Measurements from ENCODE around the gene PECR.
A peak's percentile ranks its signal among the peaks of the same experiment; 100 is the strongest.
"Not testable (repeated sequence)": the region's sequence is repeated elsewhere in the genome, so short reads cannot be mapped to it uniquely, and the experiment has no call there.

The PECR gene

DNA sequence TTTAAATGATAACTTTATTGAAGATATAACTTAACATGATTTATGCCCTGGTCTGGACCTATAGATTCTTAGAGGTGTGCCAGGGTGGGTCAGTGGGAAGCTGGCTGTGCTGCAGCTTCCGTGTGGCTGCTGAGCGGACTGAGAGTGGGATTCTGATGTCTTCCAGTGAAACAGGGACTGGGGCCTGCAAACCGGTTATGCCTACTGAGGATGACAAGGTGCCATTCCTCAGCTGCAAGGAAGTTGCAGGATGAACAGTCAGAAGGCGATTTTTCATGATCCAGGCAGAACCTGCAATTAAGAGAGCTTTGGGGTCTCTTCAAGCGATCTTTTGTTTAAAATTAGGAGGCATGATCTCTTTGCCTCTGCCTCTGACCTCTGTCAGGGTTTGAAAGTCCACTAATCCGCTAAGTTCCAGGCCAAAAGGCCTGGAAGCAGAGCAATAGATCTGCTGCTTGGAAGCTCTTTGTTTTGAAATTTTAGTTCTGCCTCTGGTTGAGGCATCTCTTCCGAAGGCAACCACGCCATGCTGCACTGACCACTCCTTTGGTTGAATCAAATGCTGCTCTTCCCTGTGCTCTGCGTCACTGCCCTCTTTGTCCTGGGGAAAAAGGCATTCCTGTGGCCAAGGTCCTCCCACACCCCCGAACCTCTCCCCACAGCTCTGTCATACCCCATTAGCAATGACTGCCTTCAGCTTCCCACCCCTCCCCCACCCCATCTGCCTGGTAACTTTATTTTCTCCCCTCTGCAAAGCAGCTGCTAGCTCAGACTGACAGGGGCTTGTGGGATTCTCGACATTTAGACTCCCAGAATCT, 2.1 kb upstream of the PECR start:
- peak overlapping the region; percentile 85 for H3K27ac Mint-ChIP-seq

DNA sequence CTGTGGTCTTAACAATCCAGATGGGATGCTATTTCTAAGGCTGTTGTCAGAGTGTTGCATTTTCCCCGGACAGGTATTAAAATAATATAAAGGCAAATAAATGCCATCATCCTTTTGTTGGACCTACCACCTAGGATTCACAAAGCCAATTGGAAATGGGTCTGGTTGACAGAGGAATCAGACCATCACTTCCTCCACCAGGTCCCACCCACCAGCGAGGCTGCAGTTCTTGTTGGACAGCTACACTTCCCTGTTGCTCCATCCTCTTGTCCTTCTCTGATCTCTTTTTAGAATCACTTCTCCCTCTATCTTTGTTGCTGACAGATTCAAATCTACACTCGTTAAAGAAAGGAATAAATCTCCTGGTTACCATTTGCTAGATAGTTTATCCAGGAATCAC, 1.2 kb upstream of the PECR start:
- H3K36me3 Mint-ChIP-seq, result no peaks in the 10 kb centered on the region
- no peaks in the 10 kb centered on the region for H3K27me3 Mint-ChIP-seq
- H3K9me3 Mint-ChIP-seq, result no peaks in the 10 kb centered on the region
- H3K4me3 Mint-ChIP-seq, result peak overlapping the region; percentile 93
- H3K27ac Mint-ChIP-seq, result peak overlapping the region; percentile 85
- H3K4me1 Mint-ChIP-seq, result peaks cover 40% of the 10 kb centered on the region
- no peak for ATAC-seq

More for the DNA sequence above, 2.1 kb upstream of the PECR start:
- Mint-ChIP-seq H3K4me3 (no peak overlapping the region), H3K36me3 (no peaks in the 10 kb centered on the region), H3K27me3 (no peaks in the 10 kb centered on the region), H3K4me1 (peaks cover 40% of the 10 kb centered on the region), H3K9me3 (no peaks in the 10 kb centered on the region)
- no peak for ATAC-seq

DNA sequence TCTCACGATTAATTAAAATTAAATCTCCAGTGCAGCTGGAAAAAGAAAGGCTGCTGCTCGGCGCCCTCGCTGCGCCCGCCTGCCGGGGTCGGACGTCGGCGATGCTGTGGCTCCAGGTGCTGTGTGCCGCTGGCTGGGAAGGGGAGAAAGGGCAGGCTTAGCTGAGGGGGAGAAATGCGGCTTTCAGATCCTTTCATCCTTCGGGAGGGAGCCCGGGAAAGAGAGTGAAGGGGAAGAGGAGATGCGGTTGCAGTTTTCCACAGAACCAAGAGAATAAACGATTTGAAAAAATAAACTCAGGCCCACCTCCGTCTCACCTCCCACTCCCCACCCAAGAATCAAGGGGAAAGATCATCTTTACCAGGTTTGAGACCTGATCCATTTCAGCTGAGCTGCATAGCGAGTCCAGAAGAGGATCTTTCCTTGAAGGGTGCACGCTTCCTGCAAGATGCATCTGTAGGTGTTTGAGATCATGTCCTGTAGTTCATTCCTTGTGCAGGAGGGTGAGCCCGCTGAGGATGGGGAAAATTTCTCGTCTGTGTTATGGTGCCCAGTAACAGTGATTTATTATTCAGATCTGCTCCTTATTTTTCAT, 605 bp upstream of the PECR start:
- Mint-ChIP-seq H3K9me3 (no peaks in the 10 kb centered on the region), H3K36me3 (no peaks in the 10 kb centered on the region), H3K4me3 (peak overlapping the region; percentile 93), H3K4me1 (peaks cover 40% of the 10 kb centered on the region), H3K27me3 (no peaks in the 10 kb centered on the region), H3K27ac (peak overlapping the region; percentile 85)
- ATAC-seq, result peak; percentile 32

DNA sequence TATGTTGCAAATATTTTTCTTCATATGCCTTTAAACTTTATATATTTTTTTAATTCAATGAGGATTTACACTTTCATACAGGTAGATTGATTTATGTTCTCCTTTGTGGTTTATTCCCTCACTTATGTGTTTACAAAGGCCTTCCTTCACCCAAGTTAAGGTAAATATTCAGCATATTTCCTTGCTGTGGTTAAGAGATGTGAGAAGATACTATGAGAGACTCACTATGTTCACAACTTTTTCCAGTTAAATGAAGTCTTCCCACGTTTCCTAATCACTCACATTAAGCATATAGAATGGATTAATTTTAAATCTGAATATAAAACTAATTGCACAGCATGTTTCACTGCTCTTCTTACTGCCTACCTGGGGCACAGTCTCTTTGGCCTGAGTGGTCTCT, 597 bp downstream of the PECR start:
- H3K4me1 Mint-ChIP-seq, result peaks cover 40% of the 10 kb centered on the region
- H3K4me3 Mint-ChIP-seq, result peak overlapping the region; percentile 93
- ATAC-seq, result no peak
- H3K27me3 Mint-ChIP-seq, result no peaks in the 10 kb centered on the region
- H3K9me3 Mint-ChIP-seq, result no peaks in the 10 kb centered on the region
- H3K36me3 Mint-ChIP-seq, result no peaks in the 10 kb centered on the region
- H3K27ac Mint-ChIP-seq, result peak overlapping the region; percentile 85

DNA sequence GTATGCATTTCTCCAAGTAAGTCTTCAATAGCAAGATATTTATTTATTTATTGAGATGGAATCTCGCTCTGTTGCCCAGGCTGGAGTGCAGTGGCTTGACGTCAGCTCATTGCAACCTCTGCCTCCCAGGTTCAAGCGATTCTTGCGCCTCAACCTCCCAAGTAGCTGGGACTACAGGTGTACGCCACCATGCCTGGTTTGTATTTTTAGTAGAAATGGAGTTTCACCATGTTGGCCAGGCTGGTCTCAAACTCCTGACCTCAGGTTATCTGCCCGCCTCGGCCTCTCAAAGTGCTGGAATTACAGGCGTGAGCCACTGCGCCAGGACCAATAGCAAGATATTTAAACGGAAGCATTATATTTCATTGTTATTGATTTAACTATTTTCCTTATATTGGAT, 1.6 kb downstream of the PECR start:
- H3K9me3 Mint-ChIP-seq, H3K27me3 Mint-ChIP-seq, H3K4me3 Mint-ChIP-seq, ATAC-seq, H3K27ac Mint-ChIP-seq, H3K36me3 Mint-ChIP-seq: not testable (repeated sequence)
- peaks cover 38% of the 10 kb centered on the region for H3K4me1 Mint-ChIP-seq

DNA sequence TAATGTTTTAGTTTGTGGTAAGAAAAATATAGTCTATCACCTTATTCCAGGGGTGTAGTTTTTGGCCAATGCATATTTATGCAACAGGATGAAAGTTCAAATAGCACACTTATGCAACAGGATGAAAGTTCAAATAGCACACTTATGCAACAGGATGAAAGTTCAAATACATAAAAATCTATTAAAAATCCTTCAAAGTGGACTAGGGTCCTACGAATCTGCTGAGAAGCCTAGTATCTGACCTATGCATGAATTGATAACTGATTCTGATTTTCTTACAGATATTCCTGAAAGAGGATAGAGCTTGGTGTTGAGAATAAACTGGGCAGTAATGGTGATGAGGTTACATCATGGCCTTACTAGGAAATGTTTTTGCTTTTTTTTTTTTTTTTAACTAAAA, 2.8 kb downstream of the PECR start:
- Mint-ChIP-seq H3K36me3 (peaks cover 11% of the 10 kb centered on the region), H3K9me3 (no peaks in the 10 kb centered on the region), H3K4me3 (no peak overlapping the region), H3K27ac (no peak overlapping the region), H3K4me1 (peaks cover 37% of the 10 kb centered on the region), H3K27me3 (no peaks in the 10 kb centered on the region)
- ATAC-seq, result no peak

DNA sequence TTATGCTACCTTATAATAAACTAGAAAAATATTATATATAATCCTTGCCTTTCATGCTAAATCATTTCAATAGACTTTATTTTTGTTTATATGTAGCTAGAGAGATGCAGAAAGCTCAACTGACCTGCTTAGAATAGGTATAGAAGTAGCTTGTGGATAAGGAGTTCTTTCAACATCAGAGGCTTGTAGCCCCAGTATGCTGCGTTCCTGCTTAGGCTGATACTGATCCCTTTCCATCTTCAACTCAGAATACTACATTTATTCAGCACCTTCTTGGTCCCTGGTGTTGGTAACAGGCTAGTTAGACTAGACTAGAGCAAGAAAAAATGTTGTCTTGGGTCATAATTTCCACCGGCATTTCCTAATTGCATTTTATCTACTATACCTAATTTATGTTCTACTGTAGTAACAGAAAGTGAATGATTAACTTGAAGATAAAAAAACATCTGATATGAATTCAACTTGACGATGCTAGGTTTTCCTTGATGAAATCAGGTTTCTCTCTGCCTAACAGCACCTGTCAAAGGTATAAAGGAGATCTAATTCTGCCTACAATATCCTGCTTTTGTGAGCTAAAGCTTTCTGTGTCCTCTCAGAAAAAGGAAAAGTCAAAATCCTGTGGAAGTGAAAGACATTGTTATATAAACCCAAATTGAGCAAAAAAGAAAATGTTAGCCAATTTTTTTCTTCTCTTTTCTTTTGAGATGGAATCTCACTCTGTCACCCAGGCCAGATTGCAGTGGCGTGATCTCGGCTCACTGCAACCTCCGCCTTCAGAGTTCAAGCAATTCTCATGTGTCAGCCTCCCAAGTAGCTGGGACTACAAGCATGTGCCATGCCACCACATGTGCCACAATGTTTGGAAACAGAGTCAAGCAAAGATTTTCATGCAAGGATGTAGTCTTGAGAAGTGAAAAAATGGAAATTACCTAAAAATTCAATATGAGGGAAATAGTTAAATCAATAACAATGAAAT, 5.8 kb downstream of the PECR start:
- Mint-ChIP-seq H3K4me1 (peaks cover 12% of the 10 kb centered on the region), H3K36me3 (peaks cover 13% of the 10 kb centered on the region), H3K27me3 (no peaks in the 10 kb centered on the region), H3K4me3 (no peak overlapping the region), H3K9me3 (no peaks in the 10 kb centered on the region), H3K27ac (no peak overlapping the region)
- no peak for ATAC-seq

DNA sequence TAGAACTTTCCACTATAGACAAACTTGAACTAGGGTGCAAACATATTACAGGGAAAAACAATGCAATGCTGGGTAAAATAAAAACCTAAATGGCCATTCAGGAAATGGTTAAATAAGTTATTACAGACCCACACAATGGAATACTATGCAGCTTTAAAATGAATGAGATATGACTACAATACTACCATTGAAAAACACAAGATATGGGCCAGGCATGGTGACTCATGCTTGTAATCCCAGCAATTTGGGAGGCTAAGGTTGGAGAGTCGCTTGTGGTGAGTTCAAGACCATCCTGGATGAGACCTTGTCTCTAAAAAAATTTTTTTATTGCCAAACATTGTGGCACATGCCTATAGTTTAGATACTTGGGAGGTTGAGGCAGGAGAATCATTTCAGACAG, 6.8 kb downstream of the PECR start:
- ATAC-seq, result no peak
- no peak overlapping the region for H3K27ac Mint-ChIP-seq
- H3K4me1 Mint-ChIP-seq, result peaks cover 12% of the 10 kb centered on the region
- no peaks in the 10 kb centered on the region for H3K27me3 Mint-ChIP-seq
- no peak overlapping the region for H3K4me3 Mint-ChIP-seq
- H3K9me3 Mint-ChIP-seq, result no peaks in the 10 kb centered on the region
- H3K36me3 Mint-ChIP-seq, result peaks cover 13% of the 10 kb centered on the region

DNA sequence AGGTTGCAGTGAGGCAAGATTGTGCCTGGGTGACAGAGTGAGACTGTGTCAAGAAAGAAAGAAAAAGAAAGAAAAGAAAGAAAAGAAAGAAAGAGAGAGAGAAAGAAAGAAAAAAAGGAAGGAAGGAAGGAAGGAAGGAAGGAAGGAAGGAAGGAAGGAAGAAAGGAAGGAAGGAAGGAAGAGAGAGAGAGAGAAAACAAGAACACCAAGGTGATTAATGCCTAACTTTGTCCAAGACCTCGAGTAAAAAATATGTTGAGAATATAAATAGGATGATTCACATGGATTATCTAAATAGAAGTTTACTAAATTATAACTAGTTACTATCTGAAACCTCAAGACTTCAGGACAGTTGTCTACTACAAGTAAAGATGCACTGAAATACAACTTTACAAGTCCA, 7.2 kb downstream of the PECR start:
- Mint-ChIP-seq H3K27ac (peak overlapping the region; percentile 73), H3K36me3 (peaks cover 14% of the 10 kb centered on the region), H3K4me3 (no peak overlapping the region), H3K4me1 (peaks cover 14% of the 10 kb centered on the region), H3K9me3 (no peaks in the 10 kb centered on the region), H3K27me3 (no peaks in the 10 kb centered on the region)
- no peak for ATAC-seq

DNA sequence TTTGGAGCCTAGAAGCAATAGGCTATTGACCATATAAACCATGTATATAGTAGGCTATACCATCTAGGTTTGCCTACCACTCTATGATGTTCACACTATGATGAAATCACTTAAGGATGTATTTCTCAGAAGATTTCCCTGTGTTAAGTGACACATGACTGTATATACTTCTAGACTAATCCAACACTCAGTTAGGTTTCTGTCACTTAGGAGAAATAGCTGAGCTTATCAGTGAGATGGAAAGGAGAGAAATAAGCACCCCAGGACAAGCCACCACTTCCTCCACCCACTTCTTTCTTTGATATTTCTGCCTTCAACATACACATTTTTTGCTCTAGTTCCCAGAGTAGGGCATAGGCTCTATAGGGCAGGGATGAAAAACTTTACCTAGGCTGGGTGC, 7.8 kb downstream of the PECR start:
- H3K27ac Mint-ChIP-seq, result peak overlapping the region; percentile 73
- ATAC-seq, result no peak
- peaks cover 19% of the 10 kb centered on the region for H3K36me3 Mint-ChIP-seq
- no peak overlapping the region for H3K4me3 Mint-ChIP-seq
- no peaks in the 10 kb centered on the region for H3K9me3 Mint-ChIP-seq
- H3K27me3 Mint-ChIP-seq, result no peaks in the 10 kb centered on the region
- H3K4me1 Mint-ChIP-seq, result peaks cover 19% of the 10 kb centered on the region

DNA sequence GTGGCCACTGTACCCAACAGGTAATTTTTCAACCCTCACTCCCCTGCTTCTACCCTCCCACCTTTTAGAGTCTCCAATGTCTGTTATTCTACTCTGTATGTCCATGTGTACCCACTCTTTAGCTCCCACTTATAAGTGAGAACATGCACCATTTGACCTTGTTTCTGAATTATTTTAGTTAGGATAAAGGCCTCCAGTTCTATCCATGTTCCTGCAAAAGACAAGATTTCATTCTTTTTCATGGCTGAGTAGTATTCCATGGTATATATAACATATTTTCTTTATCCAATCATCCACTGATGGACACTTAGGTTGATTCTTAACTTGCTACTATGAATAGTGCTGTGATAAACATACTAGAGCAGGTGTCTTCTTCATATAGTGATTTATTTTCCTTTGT, 9.1 kb downstream of the PECR start:
- Mint-ChIP-seq H3K36me3 (peaks cover 19% of the 10 kb centered on the region), H3K27ac (no peak overlapping the region), H3K4me1 (peaks cover 19% of the 10 kb centered on the region), H3K9me3 (no peaks in the 10 kb centered on the region), H3K4me3 (no peak overlapping the region), H3K27me3 (no peaks in the 10 kb centered on the region)
- no peak for ATAC-seq

DNA sequence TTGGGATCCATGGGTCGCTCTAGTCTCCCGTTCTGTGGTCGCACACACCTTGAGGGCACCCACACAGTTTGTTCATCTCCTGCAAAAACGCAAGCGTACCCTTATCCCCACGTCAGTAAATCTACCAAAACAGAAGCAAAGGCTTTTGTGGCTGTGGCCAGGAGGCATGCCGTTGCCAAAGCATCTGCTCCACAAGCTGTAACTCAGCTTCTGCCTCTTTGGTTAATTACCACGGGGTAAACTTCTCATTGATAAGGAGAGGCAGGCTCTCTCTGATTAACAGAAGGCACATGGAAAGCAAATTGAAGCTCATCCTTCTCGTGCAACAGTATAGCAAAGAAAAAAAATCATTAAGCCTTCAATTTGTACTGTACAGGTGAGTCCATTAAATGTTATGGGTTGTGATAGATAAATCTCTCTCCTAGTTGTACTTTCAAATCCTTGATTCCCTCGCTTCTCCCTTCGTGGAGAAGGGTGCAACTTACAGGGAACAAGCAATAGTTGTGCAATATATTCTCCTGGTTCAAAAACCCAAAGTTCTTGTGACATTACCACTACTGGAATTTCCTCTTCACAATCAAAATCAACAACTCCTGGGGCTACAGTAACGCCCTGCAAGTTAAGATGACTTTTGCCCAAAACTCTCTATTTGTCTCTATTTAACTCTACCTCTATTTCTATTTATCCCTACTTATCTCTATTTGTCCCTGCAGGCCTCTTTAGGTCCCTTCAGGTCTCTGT, 10.3 kb downstream of the PECR start:
- Mint-ChIP-seq H3K9me3 (no peaks in the 10 kb centered on the region), H3K36me3 (peaks cover 19% of the 10 kb centered on the region), H3K4me1 (peaks cover 19% of the 10 kb centered on the region), H3K4me3 (no peak overlapping the region), H3K27me3 (no peaks in the 10 kb centered on the region), H3K27ac (no peak overlapping the region)
- ATAC-seq, result no peak

DNA sequence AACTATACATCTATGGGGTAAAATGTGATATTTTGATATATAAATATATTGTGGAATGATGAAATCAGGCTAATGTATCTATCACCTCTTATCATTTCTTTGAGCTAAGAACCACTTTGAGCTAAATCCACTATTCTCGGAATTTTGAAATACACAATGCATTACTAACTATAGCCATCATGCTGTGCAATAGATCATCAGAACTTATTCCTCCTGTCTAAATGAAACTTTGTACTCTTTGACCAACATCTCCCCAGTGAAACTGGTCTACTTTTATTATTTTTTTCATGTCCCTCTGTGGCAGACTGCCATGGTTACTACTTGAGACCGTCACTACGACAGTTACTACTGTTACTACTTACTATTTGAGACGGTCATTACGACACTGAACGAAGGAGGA, 11.4 kb downstream of the PECR start:
- no peak for ATAC-seq
- peaks cover 24% of the 10 kb centered on the region for H3K36me3 Mint-ChIP-seq
- no peaks in the 10 kb centered on the region for H3K9me3 Mint-ChIP-seq
- H3K4me3 Mint-ChIP-seq, result no peak overlapping the region
- H3K27ac Mint-ChIP-seq, result no peak overlapping the region
- H3K27me3 Mint-ChIP-seq, result no peaks in the 10 kb centered on the region
- H3K4me1 Mint-ChIP-seq, result peaks cover 19% of the 10 kb centered on the region

DNA sequence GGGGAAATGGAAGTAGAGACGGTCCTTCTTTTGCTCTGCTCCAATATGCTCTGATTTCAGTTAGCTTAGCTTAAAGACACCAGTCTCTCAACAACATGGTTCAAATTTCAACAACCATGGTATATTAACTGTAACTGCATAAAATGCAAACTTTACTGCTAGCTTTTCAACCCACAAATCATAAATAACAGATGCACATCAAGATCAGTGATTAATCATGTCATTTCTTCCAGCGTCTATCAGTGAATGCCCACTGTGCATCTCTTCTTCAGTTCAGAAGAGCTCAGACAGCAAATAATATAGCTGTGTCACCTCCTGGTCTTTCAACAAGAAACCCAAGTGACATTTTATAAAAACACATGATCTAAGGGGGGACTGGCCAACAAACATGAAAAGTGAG, 12.6 kb downstream of the PECR start:
- Mint-ChIP-seq H3K36me3 (peaks cover 16% of the 10 kb centered on the region), H3K27ac (no peak overlapping the region)
- ATAC-seq, result no peak

DNA sequence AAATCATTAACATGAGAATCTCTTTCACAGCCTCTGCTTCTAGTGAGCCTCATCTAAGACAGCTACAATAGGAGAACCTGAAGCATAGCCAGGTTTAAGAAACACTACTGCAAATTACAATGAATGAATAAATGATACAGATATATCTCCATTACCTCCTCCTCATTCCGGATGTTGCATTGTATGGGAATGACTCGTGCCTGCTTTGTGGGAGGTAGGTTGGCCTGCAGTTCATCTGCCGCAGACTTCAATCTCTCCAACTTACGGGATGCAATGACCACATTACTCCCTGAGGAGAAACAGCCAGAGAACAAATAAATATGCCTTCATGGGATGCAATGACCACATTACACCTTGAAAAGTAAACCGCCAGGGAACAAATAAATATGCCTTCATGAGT, 15.4 kb downstream of the PECR start:
- peaks cover 18% of the 10 kb centered on the region for H3K36me3 Mint-ChIP-seq
- H3K9me3 Mint-ChIP-seq, result no peaks in the 10 kb centered on the region
- H3K27ac Mint-ChIP-seq, result no peak overlapping the region
- no peaks in the 10 kb centered on the region for H3K27me3 Mint-ChIP-seq
- no peak overlapping the region for H3K4me3 Mint-ChIP-seq
- ATAC-seq, result no peak
- H3K4me1 Mint-ChIP-seq, result peaks cover 6% of the 10 kb centered on the region

More for the DNA sequence above, 12.6 kb downstream of the PECR start:
- Mint-ChIP-seq H3K27me3 (no peaks in the 10 kb centered on the region), H3K9me3 (no peaks in the 10 kb centered on the region), H3K4me3 (no peak overlapping the region), H3K4me1 (peaks cover 8% of the 10 kb centered on the region)
